ENCODE data around the gene KIF1A.
"Not testable (repeated sequence)": the region's sequence is repeated elsewhere in the genome, so short reads cannot be mapped to it uniquely, and the experiment has no call there.

KIF1A gene

DNA sequence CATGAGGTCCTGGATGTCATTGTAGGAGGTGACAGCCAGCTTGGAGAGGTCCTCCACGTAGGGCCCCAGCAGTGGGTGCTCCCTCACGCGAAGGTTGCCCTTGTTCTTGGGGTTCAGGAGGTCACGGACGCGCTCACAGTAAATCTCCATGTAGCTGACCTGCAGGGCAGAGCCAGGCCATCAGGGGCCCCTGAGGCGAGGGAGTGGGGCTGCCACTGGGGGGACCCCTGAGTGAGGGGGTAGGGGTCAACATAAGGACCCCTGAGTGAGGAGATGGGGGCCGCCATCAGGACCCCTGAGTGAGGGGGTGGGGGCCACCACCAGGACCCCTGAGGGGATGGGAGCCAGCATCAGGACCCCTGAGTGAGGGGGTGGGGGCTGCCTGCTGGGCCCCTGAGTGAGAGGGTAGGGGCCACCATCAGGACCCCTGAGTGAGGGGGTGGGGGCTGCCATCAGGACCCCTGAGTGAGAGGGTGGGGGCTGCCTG lies 33.6 kb downstream of the KIF1A start:
- no peak for DNase-seq

DNA sequence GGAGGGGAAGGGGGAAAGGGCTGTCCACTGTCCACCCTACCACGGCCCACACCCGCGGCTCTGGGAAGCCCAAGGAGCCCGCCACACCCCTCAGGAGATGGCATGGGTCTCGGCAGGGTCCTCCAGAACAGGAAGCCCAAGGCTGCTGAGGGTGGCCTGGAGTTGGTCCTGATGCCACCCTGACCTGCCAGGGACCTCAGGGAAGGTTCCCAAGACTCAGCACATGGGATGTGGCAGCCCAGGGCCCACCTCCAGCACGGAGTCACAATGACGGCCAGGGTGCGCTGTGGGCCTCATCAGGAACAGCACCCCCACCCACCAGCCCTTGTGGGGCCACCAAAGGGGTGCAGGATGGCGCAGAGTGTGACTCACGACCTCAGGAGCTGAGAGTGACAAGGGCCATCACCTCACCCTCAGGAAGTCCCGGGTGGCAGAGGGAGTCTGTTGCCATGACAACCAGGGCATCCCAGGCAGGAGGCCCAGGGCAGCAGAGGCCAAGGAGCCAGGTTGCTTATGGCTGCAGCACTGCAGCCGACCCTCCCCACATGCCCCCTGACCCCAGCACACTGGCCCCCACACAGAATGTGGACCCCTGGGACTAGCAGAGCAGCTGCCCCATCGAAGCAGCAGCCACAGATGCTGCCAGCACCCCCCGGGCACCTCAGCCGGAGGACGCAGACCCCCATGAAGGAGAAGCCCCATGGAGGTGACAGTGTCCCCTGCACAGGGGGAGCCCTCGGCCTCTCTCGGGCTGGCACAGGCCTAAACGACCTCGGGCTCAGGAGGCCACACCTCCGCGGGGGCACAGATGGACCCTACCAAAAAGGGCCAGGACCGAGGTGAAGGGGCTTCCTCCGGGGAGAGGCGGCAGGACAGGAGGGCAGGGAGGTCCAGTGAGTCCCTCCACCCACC lies 34.3 kb downstream of the KIF1A start:
- no peak for DNase-seq

GRCh38 chr2:240784629-240785423 lies 35.2 kb downstream of the KIF1A start:
- DNase-seq: no peak

DNA sequence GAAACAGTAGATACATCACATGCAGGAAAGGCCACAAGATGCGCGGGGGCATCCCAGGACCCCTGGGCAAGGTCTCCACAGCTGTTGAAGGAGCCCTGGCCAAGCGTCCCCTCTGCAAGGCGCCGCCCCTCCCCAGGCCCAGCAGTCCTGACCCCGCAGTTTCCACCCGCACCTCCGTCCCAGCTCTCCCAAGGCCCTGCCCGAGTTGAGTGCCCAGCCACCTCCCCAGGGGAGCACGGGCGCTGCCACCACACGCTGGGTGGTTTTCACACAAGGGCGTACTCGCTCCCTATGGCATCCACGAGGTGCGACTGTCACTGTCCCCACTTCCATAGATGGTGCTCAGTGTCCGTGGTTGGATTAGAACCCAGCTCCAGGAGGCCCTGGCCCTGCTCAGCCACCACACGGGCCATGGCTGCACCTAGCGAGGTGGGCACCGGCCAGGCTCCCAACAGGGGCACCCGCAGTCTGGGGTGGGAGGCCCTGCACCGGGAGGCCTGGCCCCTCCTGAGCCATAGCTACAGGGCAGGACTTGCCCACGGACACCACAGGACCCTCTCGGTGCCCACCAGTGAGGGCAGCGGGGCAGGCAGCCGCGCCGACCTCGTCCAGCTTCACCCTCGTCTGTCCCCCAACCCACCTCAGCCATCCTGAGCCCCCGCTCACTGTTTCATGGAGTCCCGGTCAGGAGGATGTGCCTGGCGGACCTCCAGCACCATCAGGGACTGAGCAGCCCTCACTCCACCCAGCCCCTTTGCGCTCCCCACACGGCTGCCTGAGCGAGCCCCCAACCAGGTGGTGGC lies 36.0 kb downstream of the KIF1A start:
- no peak for DNase-seq

DNA sequence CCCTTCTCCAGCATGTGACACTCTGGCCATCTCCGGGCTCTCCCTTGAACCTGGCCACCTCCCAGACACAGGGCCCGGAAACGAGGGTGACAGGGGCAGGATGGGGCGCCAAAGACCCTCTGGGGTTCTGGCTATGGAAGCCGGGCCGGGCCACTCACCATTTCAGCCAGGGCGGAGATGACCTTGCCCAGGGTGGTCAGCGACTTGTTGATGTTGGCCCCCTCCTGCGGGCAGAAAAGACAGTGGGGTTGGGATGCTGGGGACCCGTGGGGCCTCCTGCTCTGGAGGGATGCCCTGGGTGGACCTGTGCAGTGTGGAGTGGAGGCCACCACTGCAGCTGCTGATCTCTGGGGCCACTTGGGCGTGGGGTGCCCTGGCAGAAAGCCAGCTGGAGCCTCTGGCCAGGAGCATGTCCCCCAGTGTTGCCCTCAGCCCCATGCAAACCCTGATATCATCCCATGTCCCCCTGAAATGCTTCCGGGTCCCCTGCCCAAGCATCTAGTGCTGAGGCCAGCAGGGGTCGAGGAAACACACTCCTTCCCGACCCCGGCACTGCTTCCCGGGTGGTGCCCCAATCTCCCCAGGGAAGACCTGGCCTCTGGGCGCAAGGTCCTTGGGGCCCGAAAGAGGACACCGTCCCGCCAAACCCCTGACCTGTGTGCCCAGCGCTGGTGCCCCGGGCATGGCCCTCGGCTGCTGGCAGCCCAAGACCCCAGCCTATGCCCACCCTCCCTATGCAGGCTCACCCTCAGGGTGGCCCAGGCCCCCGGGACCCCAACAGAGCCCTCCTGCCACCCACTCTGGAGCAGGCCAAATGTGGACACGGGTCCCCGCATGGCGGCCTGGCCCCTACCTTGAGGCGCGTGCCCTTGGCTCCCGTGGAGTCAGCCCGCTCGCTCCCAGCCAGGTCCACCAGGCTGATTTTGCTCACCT lies 36.9 kb downstream of the KIF1A start:
- no peak for DNase-seq

GRCh38 chr2:240782221-240782885 lies 37.7 kb downstream of the KIF1A start:
- no peak for DNase-seq

DNA sequence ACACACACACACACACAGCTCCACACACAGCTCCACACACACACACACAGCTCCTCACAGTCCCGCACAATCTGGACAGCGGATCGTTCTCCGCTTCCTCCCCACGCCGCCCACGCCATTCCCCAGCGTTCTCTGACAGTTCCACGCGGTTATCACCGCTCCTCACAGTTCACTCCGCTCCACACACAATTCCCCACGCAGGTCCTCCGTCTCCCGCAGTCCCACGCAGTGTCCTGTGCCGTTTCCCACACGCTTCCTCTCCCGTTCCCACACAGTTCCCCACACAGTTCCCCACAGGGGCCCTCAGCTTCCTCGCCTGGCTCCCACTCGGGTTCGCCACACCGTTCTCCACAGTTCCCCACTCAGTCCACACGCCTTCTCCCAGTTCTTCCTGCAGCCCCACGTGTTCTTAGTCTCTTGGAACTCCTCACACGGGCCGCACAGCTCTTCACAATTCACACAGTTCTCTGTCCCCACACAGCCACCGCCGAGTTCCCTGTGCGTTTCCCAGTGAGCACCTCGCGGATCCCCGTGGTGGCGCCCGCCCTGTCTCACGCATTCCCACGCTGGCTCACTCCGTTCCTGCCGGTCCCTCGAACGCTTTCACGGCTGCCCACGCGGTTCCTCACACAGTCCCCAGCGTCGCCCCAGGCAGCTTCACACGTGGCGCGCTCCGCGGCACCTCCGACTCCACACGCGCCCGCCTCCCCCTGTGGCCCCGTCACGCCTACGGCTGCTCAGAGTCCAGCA lies 38.4 kb downstream of the KIF1A start:
- no peak for DNase-seq

DNA sequence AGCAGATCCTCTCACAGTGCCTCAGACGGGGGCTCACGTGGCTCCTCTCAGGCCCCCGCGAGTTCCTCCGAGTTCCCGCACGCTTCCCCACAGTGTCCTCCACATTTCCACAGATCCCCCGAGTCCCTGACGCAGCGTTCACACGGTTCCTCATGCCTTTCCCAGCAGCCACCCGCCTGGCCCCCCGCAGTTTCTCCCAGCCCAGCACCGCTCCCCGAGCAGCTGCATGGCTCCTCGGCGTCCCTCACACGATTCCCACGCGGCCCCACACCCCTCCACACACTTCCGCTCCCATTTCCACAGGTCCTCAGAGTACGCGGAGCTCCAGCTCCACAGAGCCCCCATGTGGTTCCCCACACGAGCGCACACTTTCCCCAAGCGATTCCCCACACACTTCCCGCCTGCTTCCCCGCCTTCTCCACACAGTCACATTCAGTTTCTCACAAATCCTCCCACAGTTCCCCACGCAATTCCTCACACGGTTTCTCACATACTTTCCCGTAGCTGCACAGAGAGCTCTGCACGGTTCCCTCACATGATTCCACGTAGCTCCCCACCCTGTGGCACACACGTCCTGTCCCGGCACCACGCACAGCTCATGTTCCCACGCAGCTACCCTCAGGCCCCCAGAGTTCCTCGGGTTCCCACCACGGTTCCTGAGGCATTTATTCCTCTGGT lies 39.9 kb downstream of the KIF1A start:
- DNase-seq: no peak

GRCh38 chr2:240779250-240779832 lies 40.7 kb downstream of the KIF1A start:
- DNase-seq: not testable (repeated sequence)

GRCh38 chr2:240778426-240778825 lies 41.6 kb downstream of the KIF1A start:
- no peak for DNase-seq

- DNase-seq: no peak
These were observed 42.4 kb downstream of the KIF1A start for GRCh38 chr2:240777456-240778212.

GRCh38 chr2:240775905-240776304 lies 44.1 kb downstream of the KIF1A start:
- DNase-seq: no peak

DNA sequence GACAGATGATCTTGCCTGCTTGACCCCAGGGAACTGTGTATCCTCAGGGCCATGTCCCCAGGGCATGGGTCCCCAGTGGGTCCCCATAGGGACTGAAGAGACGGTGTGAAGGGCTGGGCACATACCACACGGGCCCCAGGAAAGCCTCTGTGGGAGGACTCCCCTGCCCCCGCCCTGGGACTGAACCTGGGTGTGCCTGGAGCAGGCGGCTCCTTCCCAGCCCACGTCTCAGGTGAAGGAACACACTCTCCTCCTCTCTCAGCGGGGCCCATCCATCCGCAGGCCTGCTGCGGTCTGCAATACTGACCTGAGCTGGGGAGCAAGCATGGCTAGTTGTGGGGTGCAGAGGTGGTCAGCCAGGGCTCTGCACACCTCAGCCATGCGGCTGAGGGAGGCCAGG lies 45.2 kb downstream of the KIF1A start:
- no peak for DNase-seq

GRCh38 chr2:240769096-240769495 lies 50.9 kb downstream of the KIF1A start:
- DNase-seq: no peak

- no peak for DNase-seq
These were observed 51.8 kb downstream of the KIF1A start for GRCh38 chr2:240768216-240768615.

- no peak for DNase-seq
These were observed 52.7 kb downstream of the KIF1A start for GRCh38 chr2:240767341-240767740.

GRCh38 chr2:240766072-240766471 lies 53.9 kb downstream of the KIF1A start:
- DNase-seq: no peak

DNA sequence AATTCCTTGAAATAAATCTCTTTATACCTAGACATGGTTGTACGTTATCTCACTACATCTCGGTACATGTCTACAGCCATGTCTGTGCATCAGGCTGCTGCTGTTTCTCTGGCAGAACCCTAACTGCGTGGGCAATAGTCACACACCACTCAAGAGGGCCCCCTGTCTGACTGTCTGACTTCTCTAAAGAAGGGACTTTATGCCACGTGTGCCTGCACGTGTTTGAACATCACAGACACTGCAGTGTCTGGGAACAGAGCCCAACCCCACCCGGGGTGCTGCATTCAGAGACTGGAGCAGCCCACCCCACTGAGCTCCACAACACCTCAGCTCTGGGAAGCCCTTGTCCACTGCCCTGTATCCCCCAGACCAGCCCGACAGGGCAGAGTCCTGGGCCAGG lies 55.0 kb downstream of the KIF1A start:
- DNase-seq: no peak

- DNase-seq: no peak
These were observed 55.4 kb downstream of the KIF1A start for GRCh38 chr2:240764605-240765004.

All from NCI-H510A (cell line).